Panc1 (cell line): ENCODE data around the gene WFS1. TPM values are rescaled to one million over a fixed set of nuclear protein-coding genes. Genes with fewer than 3 reads are reported as not detected.

Experiments used
- ATAC-seq: fragments of 200-7000 bp; cut with Tn5 transposase; 2 replicates; pipeline ENCODE4 v1.9.1; 2020; ENCODE audit warnings: mild to moderate bottlenecking, moderate library complexity
- BruUV-seq: library from RNA; stranded (reverse); fragments of 400-500 nt; replicated peaks from 2 replicates; lab custom pipeline; 2021; lab: Mats Ljungman, UMichigan
- CTCF ChIA-PET: fragments of 300-600 bp; sonication (Branson Sonifier 250); formaldehyde crosslinking; loops from one replicate; lab custom pipeline; 2022; ENCODE audit warnings: antibody characterized with exemption; lab: Charles Lee
- POLR2A ChIA-PET: fragments of 300-600 bp; sonication (Branson Sonifier 250); formaldehyde crosslinking; loops from one replicate; lab custom pipeline; 2022; ENCODE audit warnings: antibody characterized with exemption; lab: Charles Lee
- DNase-seq: peaks from one replicate; pipeline ENCODE4 v3.0.0-alpha.2; 2010; ENCODE audit warnings: low read depth, low spot score
- H3K27ac ChIP-seq: 2 replicates; pipeline ENCODE4 v1.5.1; 2011; ENCODE audit warnings: mild to moderate bottlenecking, low read length, inconsistent platforms
- H3K27me3 ChIP-seq: fragments of 200-500 bp; sonication (Bioruptor generic); 2 replicates; pipeline ENCODE4 v1.6.0; 2014; ENCODE audit warnings: low read length, inconsistent platforms; ENCODE audit not compliant: control insufficient read depth, insufficient read depth
- H3K36me3 ChIP-seq: fragments of 200-500 bp; sonication (Bioruptor generic); 2 replicates; pipeline ENCODE4 v1.5.1; 2014; ENCODE audit warnings: inconsistent platforms, mild to moderate bottlenecking, low read length, moderate library complexity; ENCODE audit not compliant: control insufficient read depth, insufficient read depth
- H3K4me1 ChIP-seq: 2 replicates; pipeline ENCODE4 v1.5.1; 2011; ENCODE audit warnings: inconsistent platforms, mild to moderate bottlenecking, low read length, moderate library complexity; ENCODE audit not compliant: control insufficient read depth, insufficient read depth
- H3K4me3 ChIP-seq, 2 experiments: 2 replicates each; pipeline ENCODE4 v1.5.1; 2011 to 2012; ENCODE audit warnings: low read depth in 2 of 2, low read length in 2 of 2, mild to moderate bottlenecking in 2 of 2, inconsistent platforms in 1 of 2, moderate library complexity in 1 of 2
- H3K9me3 ChIP-seq: fragments of 200-500 bp; sonication (Bioruptor generic); 2 replicates; pipeline ENCODE4 v1.5.1; 2014; ENCODE audit warnings: low read depth, mild to moderate bottlenecking, inconsistent platforms, low read length, moderate library complexity; ENCODE audit not compliant: control insufficient read depth, insufficient read depth
- CTCF ChIP-seq: fragments of 450-650 bp; IDR thresholded peaks from 2 replicates; pipeline ENCODE4 v1.5.1; 2017; ENCODE audit warnings: mild to moderate bottlenecking
- POLR2AphosphoS5 ChIP-seq: IDR thresholded peaks from 2 replicates; pipeline ENCODE4 v1.6.1; 2012; ENCODE audit warnings: mild to moderate bottlenecking, low read depth, low read length, moderate library complexity
- REST ChIP-seq, 2 experiments: IDR thresholded peaks; 2 replicates each; pipeline ENCODE4 v1.6.1; 2011 to 2012; ENCODE audit warnings: low read depth in 2 of 2, control low read depth in 1 of 2, low read length in 1 of 2, mild to moderate bottlenecking in 1 of 2, moderate library complexity in 1 of 2; ENCODE audit not compliant: insufficient read depth in 1 of 2
- SIN3A ChIP-seq: IDR thresholded peaks from 2 replicates; pipeline ENCODE4 v1.6.1; 2012; ENCODE audit warnings: low read depth, mild to moderate bottlenecking, low read length, moderate library complexity, borderline replicate concordance; ENCODE audit not compliant: insufficient read depth
- TCF7L2 ChIP-seq: IDR thresholded peaks from 2 replicates; pipeline ENCODE4 v1.6.1; 2011; ENCODE audit warnings: mild to moderate bottlenecking, low read depth, low read length, inconsistent platforms
- in situ Hi-C: cut with HindIII; loops from 2 replicates; pipeline ENCODE4 v1.10.0; 2016; ENCODE audit warnings: low sequenced_read_pairs, low pct_unique_long_range_greater_than_20kb
- intact Hi-C: fragments of 100-400 bp; cut with micrococcal nuclease; formaldehyde crosslinking; loops from one replicate; pipeline ENCODE4 v1.10.0; 2022; ENCODE audit not compliant: unreplicated experiment
- total RNA-seq: library from RNA; stranded (reverse); gene quantifications from one replicate; pipeline ENCODE4 v1.2.1, GENCODE V29; 2021; ENCODE audit not compliant: unreplicated experiment

Gene WFS1
- total RNA-seq, 1 experiment from 2014 or later = 67.5 TPM

GRCh38 chr4:6299875-6300274 lies 30.2 kb downstream of the WFS1 start:
- intact Hi-C loops = no loop called here
- no peaks in the 10 kb centered on the region for H3K4me1 ChIP-seq
- POLR2A ChIA-PET = no interaction called here
- no peaks in the 10 kb centered on the region for H3K9me3 ChIP-seq
- DNase-seq (no peak), ATAC-seq (no peak)
- in situ Hi-C loops = no loop called here
- CTCF ChIA-PET = no interaction called here
- BruUV-seq = no TSS peak
- H3K4me3 ChIP-seq = no peak overlapping the region
- H3K27ac ChIP-seq = no peak overlapping the region
- no peaks in the 10 kb centered on the region for H3K27me3 ChIP-seq
- TF ChIP-seq CTCF = no peak
- TF ChIP-seq TCF7L2 = no peak
- no peak for TF ChIP-seq REST (IDR thresholded peaks at IDR 0.05; ENCODE audit: insufficient read depth in 1 of 2, low read depth in 2 of 2, low read length in 1 of 2)
- TF ChIP-seq SIN3A = no peak
- no peak for TF ChIP-seq POLR2AphosphoS5
- no peaks in the 10 kb centered on the region for H3K36me3 ChIP-seq

GRCh38 chr4:6300359-6300758 lies 30.7 kb downstream of the WFS1 start:
- Histone ChIP-seq H3K9me3 (no peaks in the 10 kb centered on the region), H3K27ac (no peak overlapping the region), H3K4me1 (no peaks in the 10 kb centered on the region), H3K27me3 (no peaks in the 10 kb centered on the region), H3K36me3 (no peaks in the 10 kb centered on the region), H3K4me3 (no peak overlapping the region)
- POLR2A ChIA-PET = no interaction called here
- BruUV-seq = no TSS peak
- in situ Hi-C loops (no loop called here), intact Hi-C loops (no loop called here)
- no peak for DNase-seq
- CTCF ChIA-PET = no interaction called here
- TF ChIP-seq SIN3A (no peak), POLR2AphosphoS5 (no peak), CTCF (no peak), REST (IDR thresholded peaks at IDR 0.05; ENCODE audit: insufficient read depth in 1 of 2, low read depth in 2 of 2, low read length in 1 of 2) (no peak), TCF7L2 (no peak)
- no peak for ATAC-seq
